ENCODE data around the gene BCAR3.
"Not testable (repeated sequence)": the region's sequence is repeated elsewhere in the genome, so short reads cannot be mapped to it uniquely, and the experiment has no call there.

BCAR3 gene

DNA sequence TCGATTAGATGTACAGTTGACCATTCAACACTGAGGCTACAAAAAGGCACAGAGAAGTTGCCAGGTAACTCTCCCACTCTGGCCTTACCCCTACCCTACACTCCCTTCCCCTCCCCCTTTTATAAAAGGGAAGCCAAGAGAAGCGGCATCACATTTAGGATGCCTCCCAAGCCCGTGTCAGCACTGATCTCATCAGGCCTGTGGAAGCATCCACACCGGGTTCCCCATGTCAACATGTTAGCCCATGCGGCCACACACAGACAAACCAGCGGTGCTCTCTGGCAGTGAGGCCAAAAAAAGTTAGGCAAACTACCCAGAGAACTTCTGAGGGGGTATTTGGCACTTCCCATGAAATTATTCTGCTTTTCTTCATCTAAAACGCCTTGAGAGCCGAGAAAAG is 29.9 kb downstream of the BCAR3 start:
- H2AFZ ChIP-seq (ENCODE audit: low read depth, low read length), result no peak overlapping the region
- no peaks in the 10 kb centered on the region for H4K20me1 ChIP-seq (ENCODE audit: insufficient read depth, low read length)
- H3K36me3 ChIP-seq (ENCODE audit: insufficient read depth, low read length), result no peaks in the 10 kb centered on the region
- H3K9ac ChIP-seq (ENCODE audit: low read depth, low read length), result no peak overlapping the region
- no peak for TF ChIP-seq EZH2 (IDR thresholded peaks at IDR 0.05; ENCODE audit: borderline replicate concordance, low read depth, low read length, severe bottlenecking)
- no peak for TF ChIP-seq CTCF (IDR thresholded peaks at IDR 0.05; ENCODE audit: borderline replicate concordance, extremely low read depth, low read length, poor library complexity, severe bottlenecking)
- no peak overlapping the region for H3K27ac ChIP-seq (ENCODE audit: low read length)
- no peaks in the 10 kb centered on the region for H3K4me1 ChIP-seq (ENCODE audit: insufficient read depth, low read length)
- ATAC-seq (ENCODE audit: insufficient read depth, low read depth) (no peak), DNase-seq (no peak)
- H3K27me3 ChIP-seq (ENCODE audit: insufficient read depth, low read length, poor library complexity), result no peaks in the 10 kb centered on the region
- no peaks in the 10 kb centered on the region for H3K79me2 ChIP-seq (ENCODE audit: insufficient read depth, low read length)
- H3K4me2 ChIP-seq (ENCODE audit: insufficient read depth, low read length), result no peak overlapping the region
- H3K4me3 ChIP-seq (ENCODE audit: low read depth in 1 of 2, low read length in 2 of 2), result no peak overlapping the region
- H3K9me3 ChIP-seq (ENCODE audit: insufficient read depth, low read length, severe bottlenecking), result no peaks in the 10 kb centered on the region

- H3K4me2 ChIP-seq (ENCODE audit: insufficient read depth, low read length); H3K79me2 ChIP-seq (ENCODE audit: insufficient read depth, low read length); H3K27ac ChIP-seq (ENCODE audit: low read length); H3K27me3 ChIP-seq (ENCODE audit: insufficient read depth, low read length, poor library complexity); H3K9me3 ChIP-seq (ENCODE audit: insufficient read depth, low read length, severe bottlenecking); DNase-seq; H3K4me1 ChIP-seq (ENCODE audit: insufficient read depth, low read length); ATAC-seq (ENCODE audit: insufficient read depth, low read depth); H4K20me1 ChIP-seq (ENCODE audit: insufficient read depth, low read length); H3K9ac ChIP-seq (ENCODE audit: low read depth, low read length); H2AFZ ChIP-seq (ENCODE audit: low read depth, low read length); H3K36me3 ChIP-seq (ENCODE audit: insufficient read depth, low read length); H3K4me3 ChIP-seq (ENCODE audit: low read depth in 1 of 2, low read length in 2 of 2): not testable (repeated sequence)
Measured at GRCh38 chr1:93650159-93650558, 31.5 kb downstream of the BCAR3 start.

- TF ChIP-seq CTCF (IDR thresholded peaks at IDR 0.05; ENCODE audit: borderline replicate concordance, extremely low read depth, low read length, poor library complexity, severe bottlenecking), result no peak
- no peak for TF ChIP-seq EZH2 (IDR thresholded peaks at IDR 0.05; ENCODE audit: borderline replicate concordance, low read depth, low read length, severe bottlenecking)
- Histone ChIP-seq H2AFZ (ENCODE audit: low read depth, low read length) (no peak overlapping the region), H3K79me2 (ENCODE audit: insufficient read depth, low read length) (no peaks in the 10 kb centered on the region), H3K4me3 (ENCODE audit: low read depth in 1 of 2, low read length in 2 of 2) (no peak overlapping the region), H3K27ac (ENCODE audit: low read length) (no peak overlapping the region), H3K27me3 (ENCODE audit: insufficient read depth, low read length, poor library complexity) (no peaks in the 10 kb centered on the region), H3K4me1 (ENCODE audit: insufficient read depth, low read length) (no peaks in the 10 kb centered on the region), H4K20me1 (ENCODE audit: insufficient read depth, low read length) (no peaks in the 10 kb centered on the region), H3K9ac (ENCODE audit: low read depth, low read length) (no peak overlapping the region), H3K36me3 (ENCODE audit: insufficient read depth, low read length) (no peaks in the 10 kb centered on the region), H3K9me3 (ENCODE audit: insufficient read depth, low read length, severe bottlenecking) (no peaks in the 10 kb centered on the region), H3K4me2 (ENCODE audit: insufficient read depth, low read length) (no peak overlapping the region)
- no peak for DNase-seq
- ATAC-seq (ENCODE audit: insufficient read depth, low read depth), result no peak
Measured at GRCh38 chr1:93649231-93649630, 32.4 kb downstream of the BCAR3 start.

GRCh38 chr1:93648656-93649055 is 33.0 kb downstream of the BCAR3 start:
- ATAC-seq (ENCODE audit: insufficient read depth, low read depth) (no peak), DNase-seq (no peak)
- Histone ChIP-seq H3K9me3 (ENCODE audit: insufficient read depth, low read length, severe bottlenecking) (no peaks in the 10 kb centered on the region), H4K20me1 (ENCODE audit: insufficient read depth, low read length) (no peaks in the 10 kb centered on the region), H3K9ac (ENCODE audit: low read depth, low read length) (no peak overlapping the region), H3K4me2 (ENCODE audit: insufficient read depth, low read length) (no peak overlapping the region), H3K27me3 (ENCODE audit: insufficient read depth, low read length, poor library complexity) (no peaks in the 10 kb centered on the region), H3K36me3 (ENCODE audit: insufficient read depth, low read length) (no peaks in the 10 kb centered on the region), H3K4me3 (ENCODE audit: low read depth in 1 of 2, low read length in 2 of 2) (no peak overlapping the region), H3K79me2 (ENCODE audit: insufficient read depth, low read length) (no peaks in the 10 kb centered on the region), H3K27ac (ENCODE audit: low read length) (no peak overlapping the region), H3K4me1 (ENCODE audit: insufficient read depth, low read length) (no peaks in the 10 kb centered on the region), H2AFZ (ENCODE audit: low read depth, low read length) (no peak overlapping the region)
- TF ChIP-seq CTCF (IDR thresholded peaks at IDR 0.05; ENCODE audit: borderline replicate concordance, extremely low read depth, low read length, poor library complexity, severe bottlenecking) (no peak), EZH2 (IDR thresholded peaks at IDR 0.05; ENCODE audit: borderline replicate concordance, low read depth, low read length, severe bottlenecking) (no peak)
